Putamen (tissue), 1 donor: ENCODE measurements around the gene ANKLE1.

ENCODE experiments used
- DNase-seq: peaks from one replicate; pipeline ENCODE4 v3.0.0-alpha.2; 2016; ENCODE audit warnings: low spot score

The ANKLE1 gene

GRCh38 chr19:17281391-17282304, at the start of gene ANKLE1:
Gene ANKLE1 (plus strand): TSS chr19:17281901. CDS start chr19:17281921, 20 bp downstream.
- no peak for DNase-seq

- DNase-seq, result no peak
Observed at GRCh38 chr19:17232258-17232657, 49.4 kb upstream of the ANKLE1 start.

- no peak for DNase-seq
Observed at GRCh38 chr19:17234911-17235299, 46.8 kb upstream of the ANKLE1 start.

- peak; percentile 60 for DNase-seq
Observed at GRCh38 chr19:17235300-17235970, 46.3 kb upstream of the ANKLE1 start.

- DNase-seq, result no peak
Observed at GRCh38 chr19:17235971-17236777, 45.5 kb upstream of the ANKLE1 start.

- DNase-seq, result no peak
Observed at GRCh38 chr19:17236811-17237543, 44.7 kb upstream of the ANKLE1 start.

GRCh38 chr19:17237747-17238706, 43.7 kb upstream of the ANKLE1 start:
- no peak for DNase-seq

- DNase-seq, result no peak
Observed at GRCh38 chr19:17240062-17240752, 41.5 kb upstream of the ANKLE1 start.

- no peak for DNase-seq
Observed at GRCh38 chr19:17240826-17241399, 40.8 kb upstream of the ANKLE1 start.

- DNase-seq, result no peak
Observed at GRCh38 chr19:17242431-17243208, 39.1 kb upstream of the ANKLE1 start.

- no peak for DNase-seq
Observed at GRCh38 chr19:17243211-17243829, 38.4 kb upstream of the ANKLE1 start.

GRCh38 chr19:17243830-17244617, 37.7 kb upstream of the ANKLE1 start:
- no peak for DNase-seq

GRCh38 chr19:17244618-17245534, 36.8 kb upstream of the ANKLE1 start:
- DNase-seq, result no peak

GRCh38 chr19:17245535-17245984, 36.1 kb upstream of the ANKLE1 start, which contains the start of gene NR2F6:
Gene NR2F6 (minus strand): TSS chr19:17245919. CDS start chr19:17245220, 699 bp downstream.
- no peak for DNase-seq

- DNase-seq, result no peak
Observed at GRCh38 chr19:17246681-17247425, 34.8 kb upstream of the ANKLE1 start.
